GM12891 (cell line): ENCODE measurements around the gene KAT5.

ENCODE experiments used
- POLR2A ChIP-seq: IDR thresholded peaks from 2 replicates; pipeline ENCODE4 v1.6.1; 2011; ENCODE audit warnings: low read depth, low read length, control low read depth
- POLR2AphosphoS5 ChIP-seq: IDR thresholded peaks from 2 replicates; pipeline ENCODE4 v1.6.1; 2011; ENCODE audit warnings: low read depth, low read length, control low read depth
- POU2F2 ChIP-seq: IDR thresholded peaks from 2 replicates; pipeline ENCODE4 v1.6.1; 2011; ENCODE audit warnings: low read depth, mild to moderate bottlenecking, control low read depth, low read length, moderate library complexity
- SPI1 ChIP-seq: IDR thresholded peaks from 2 replicates; pipeline ENCODE4 v1.6.1; 2011; ENCODE audit warnings: low read depth, low read length, control low read depth
- TAF1 ChIP-seq: IDR thresholded peaks from 2 replicates; pipeline ENCODE4 v1.6.1; 2011; ENCODE audit warnings: low read depth, low read length, control low read depth

GRCh38 chr11:65767406-65767805, 55.4 kb downstream of the KAT5 start:
- TF ChIP-seq POLR2A (no peak), POLR2AphosphoS5 (no peak), TAF1 (no peak), SPI1 (no peak), POU2F2 (no peak)
